Measurements from ENCODE around the gene TTC27. TPM values are rescaled to one million over a fixed set of nuclear protein-coding genes. Genes with fewer than 3 reads are reported as not detected.

TTC27 gene
- 12.5 TPM for total RNA-seq

DNA sequence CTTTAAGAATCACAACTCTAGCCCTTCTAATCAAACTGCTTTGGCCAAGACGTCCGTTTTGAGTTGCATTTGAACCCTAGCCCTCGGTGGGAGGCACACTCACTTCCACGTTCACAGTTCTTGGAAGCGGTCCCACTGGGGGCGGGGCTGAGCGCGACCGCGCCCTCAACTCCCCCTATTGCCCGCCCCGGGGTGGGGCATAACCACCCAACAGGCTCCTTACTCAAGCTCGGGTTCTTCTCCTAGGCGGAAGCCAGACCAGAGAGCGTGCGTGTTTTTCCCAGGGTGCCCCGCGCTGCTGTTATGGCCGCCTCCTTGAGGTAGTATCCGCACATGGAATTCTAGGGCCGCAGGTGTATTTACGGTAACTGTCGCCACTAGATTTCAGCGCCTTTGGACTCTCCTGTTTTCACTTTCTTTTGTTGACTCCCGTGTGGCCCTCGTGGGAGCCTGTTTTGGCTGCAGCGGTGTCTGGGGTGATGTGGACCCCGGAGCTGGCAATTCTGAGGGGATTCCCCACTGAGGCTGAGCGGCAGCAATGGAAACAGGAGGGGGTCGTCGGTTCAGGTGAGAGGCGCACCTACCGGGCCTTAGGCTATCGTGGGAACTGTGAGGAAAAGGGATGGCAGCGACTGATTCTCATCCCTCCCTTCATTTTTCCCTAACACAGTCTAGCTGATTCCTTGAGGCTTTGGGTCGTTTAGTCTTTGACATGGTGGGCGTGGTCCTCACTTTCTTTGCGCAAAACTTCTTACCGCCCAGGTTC is at the start of gene TTC27:
TTC27 (plus strand) TSS at position 237 of the 766 bp plus-strand sequence; CDS start at position 480, 243 bp downstream.
- Histone ChIP-seq H3K36me3 (peaks cover 0 to 5% of the 10 kb centered on the region in 2 donors), H3K27me3 (no peaks in the 10 kb centered on the region), H3K27ac (peak within 1 kb of the TSS; percentile 17), H3K9me3 (no peaks in the 10 kb centered on the region), H3K4me1 (peaks cover 23% of the 10 kb centered on the region), H3K4me3 (peak within 1 kb of the TSS; percentile 70 to 82)
- TF ChIP-seq POLR2AphosphoS5 (IDR thresholded peaks at IDR 0.05; ENCODE audit: insufficient read depth in 1 of 2, low read depth in 1 of 2) (peak; percentile 77 to 96), POLR2A (IDR thresholded peaks at IDR 0.05) (no peak)
- TF ChIP-seq, protein P1, sequence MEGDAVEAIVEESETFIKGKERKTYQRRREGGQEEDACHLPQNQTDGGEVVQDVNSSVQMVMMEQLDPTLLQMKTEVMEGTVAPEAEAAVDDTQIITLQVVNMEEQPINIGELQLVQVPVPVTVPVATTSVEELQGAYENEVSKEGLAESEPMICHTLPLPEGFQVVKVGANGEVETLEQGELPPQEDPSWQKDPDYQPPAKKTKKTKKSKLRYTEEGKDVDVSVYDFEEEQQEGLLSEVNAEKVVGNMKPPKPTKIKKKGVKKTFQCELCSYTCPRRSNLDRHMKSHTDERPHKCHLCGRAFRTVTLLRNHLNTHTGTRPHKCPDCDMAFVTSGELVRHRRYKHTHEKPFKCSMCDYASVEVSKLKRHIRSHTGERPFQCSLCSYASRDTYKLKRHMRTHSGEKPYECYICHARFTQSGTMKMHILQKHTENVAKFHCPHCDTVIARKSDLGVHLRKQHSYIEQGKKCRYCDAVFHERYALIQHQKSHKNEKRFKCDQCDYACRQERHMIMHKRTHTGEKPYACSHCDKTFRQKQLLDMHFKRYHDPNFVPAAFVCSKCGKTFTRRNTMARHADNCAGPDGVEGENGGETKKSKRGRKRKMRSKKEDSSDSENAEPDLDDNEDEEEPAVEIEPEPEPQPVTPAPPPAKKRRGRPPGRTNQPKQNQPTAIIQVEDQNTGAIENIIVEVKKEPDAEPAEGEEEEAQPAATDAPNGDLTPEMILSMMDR (IDR thresholded peaks at IDR 0.05): no peak
- intact Hi-C loops (cut with DNase I): no loop called here
- DNase-seq (ENCODE audit: extremely low spot score in 2 of 2): peak; percentile 93 to 98

- Histone ChIP-seq H3K27ac (no peak overlapping the region), H3K27me3 (no peaks in the 10 kb centered on the region), H3K36me3 (peaks cover 0 to 4% of the 10 kb centered on the region in 2 donors), H3K9me3 (no peaks in the 10 kb centered on the region), H3K4me1 (no peaks in the 10 kb centered on the region), H3K4me3 (no peak overlapping the region)
- TF ChIP-seq, protein P1 (IDR thresholded peaks at IDR 0.05): no peak
- TF ChIP-seq POLR2A (IDR thresholded peaks at IDR 0.05) (no peak), POLR2AphosphoS5 (IDR thresholded peaks at IDR 0.05; ENCODE audit: insufficient read depth in 1 of 2, low read depth in 1 of 2) (no peak)
- no peak for DNase-seq (ENCODE audit: extremely low spot score in 2 of 2)
- intact Hi-C loops (cut with DNase I): no loop called here
Measured at GRCh38 chr2:32591669-32592463, 36.0 kb upstream of the TTC27 start.

GRCh38 chr2:32594573-32594972 is 33.3 kb upstream of the TTC27 start:
- TF ChIP-seq, protein P1 (IDR thresholded peaks at IDR 0.05): no peak
- TF ChIP-seq POLR2AphosphoS5 (IDR thresholded peaks at IDR 0.05; ENCODE audit: insufficient read depth in 1 of 2, low read depth in 1 of 2) (no peak), POLR2A (IDR thresholded peaks at IDR 0.05) (no peak)
- no peak for DNase-seq (ENCODE audit: extremely low spot score in 2 of 2)
- Histone ChIP-seq H3K27ac (no peak overlapping the region), H3K4me1 (no peaks in the 10 kb centered on the region), H3K4me3 (no peak overlapping the region), H3K36me3 (peaks cover 0 to 14% of the 10 kb centered on the region in 2 donors), H3K27me3 (no peaks in the 10 kb centered on the region), H3K9me3 (no peaks in the 10 kb centered on the region)
- intact Hi-C loops (cut with DNase I): no loop called here

DNA sequence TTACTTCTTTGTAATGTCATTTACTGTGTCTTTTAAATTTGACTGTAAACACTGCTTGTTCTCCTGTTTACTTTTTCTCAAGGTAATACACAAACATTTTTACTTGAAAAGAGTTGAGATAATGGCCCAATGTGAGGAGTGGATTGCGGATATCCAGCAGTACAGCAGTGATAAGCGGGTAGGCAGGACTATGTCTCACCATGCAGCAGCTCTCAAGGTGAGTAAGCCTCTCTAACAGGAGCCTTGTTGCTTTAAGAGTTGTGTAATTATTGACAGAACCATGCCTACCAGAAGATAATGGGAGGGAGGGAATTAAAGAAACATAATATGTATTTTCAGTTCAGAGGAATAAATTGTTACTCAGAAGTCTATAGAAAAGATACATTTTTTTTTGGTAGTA is 16.5 kb upstream of the TTC27 start:
- no peaks in the 10 kb centered on the region for H3K9me3 ChIP-seq
- DNase-seq (ENCODE audit: extremely low spot score in 2 of 2): no peak
- H3K27me3 ChIP-seq: no peaks in the 10 kb centered on the region
- intact Hi-C loops (cut with DNase I): no loop called here
- peaks cover 0 to 42% of the 10 kb centered on the region in 2 donors for H3K36me3 ChIP-seq
- TF ChIP-seq POLR2A (IDR thresholded peaks at IDR 0.05) (no peak), POLR2AphosphoS5 (IDR thresholded peaks at IDR 0.05; ENCODE audit: insufficient read depth in 1 of 2, low read depth in 1 of 2) (no peak)
- TF ChIP-seq, protein P1 (IDR thresholded peaks at IDR 0.05): no peak
- H3K4me1 ChIP-seq: no peaks in the 10 kb centered on the region
- no peak overlapping the region for H3K4me3 ChIP-seq
- H3K27ac ChIP-seq: no peak overlapping the region
